DMS53 treated with DMSO at 0.1 percent for 48 hours (cell line): ENCODE results near the gene ITPR2.

ENCODE experiments used
- DNase-seq: peaks from one replicate; lab custom pipeline; 2025; ENCODE audit not compliant: unreplicated experiment; lab: John Stamatoyannopoulos, UW

ITPR2 gene

DNA sequence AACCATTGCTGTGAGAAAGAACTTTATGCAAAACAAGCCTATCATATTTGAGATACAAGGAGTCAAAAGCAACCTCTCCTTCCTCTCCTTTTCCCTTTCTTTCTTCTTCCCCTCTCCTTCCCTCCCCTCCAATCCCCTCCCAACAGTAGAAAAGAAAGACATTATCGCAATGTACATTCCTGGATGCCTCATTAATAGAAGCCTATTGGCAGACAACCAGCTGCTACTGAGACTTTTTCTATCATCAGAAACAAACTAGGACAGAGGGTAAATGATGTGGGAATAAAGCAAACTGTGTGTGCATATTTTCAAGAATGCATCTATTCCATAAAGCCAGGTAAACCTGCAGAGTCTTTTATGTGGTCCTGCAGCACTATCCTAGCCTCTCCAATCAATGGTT lies 237.2 kb downstream of the ITPR2 start:
- no peak for DNase-seq

DNA sequence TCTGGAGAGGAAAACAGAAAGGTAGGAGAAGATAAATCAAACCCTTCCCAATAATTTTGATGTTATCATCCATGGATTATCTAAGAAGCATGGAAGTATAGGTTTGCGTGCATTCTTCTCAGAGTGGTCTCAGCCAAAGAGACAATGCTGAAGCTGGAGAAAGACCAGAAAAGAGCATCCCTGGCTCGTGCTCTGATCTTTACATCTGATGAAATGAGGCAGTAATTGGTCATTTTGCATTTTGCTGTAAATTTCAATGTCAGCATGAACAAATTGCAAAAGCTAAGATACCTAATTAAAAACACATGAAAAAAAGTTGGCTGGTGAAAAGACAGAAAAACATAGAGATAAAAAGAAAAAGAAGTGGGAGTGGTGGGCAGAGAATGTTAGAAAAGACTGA lies 252.4 kb downstream of the ITPR2 start:
- DNase-seq = no peak

DNA sequence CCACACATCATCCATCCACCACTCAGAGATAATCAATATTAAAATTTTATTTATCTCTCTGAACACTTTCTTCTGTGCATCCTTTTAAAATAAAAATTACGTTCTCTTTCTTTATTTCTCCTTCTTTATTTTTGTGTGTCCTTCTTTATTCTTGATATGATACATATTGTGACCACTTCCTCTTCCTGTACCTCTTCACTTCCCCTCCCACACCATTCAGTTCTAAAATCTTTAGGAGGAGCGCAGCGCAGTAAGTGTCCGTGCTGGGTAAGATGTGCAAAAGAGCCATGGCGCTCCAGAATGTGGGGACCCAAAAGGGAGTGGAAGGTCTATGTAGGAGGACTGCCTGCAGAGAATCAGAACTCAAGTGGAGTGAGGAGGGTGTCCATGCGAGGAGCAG lies 256.7 kb downstream of the ITPR2 start:
- DNase-seq = no peak

DNA sequence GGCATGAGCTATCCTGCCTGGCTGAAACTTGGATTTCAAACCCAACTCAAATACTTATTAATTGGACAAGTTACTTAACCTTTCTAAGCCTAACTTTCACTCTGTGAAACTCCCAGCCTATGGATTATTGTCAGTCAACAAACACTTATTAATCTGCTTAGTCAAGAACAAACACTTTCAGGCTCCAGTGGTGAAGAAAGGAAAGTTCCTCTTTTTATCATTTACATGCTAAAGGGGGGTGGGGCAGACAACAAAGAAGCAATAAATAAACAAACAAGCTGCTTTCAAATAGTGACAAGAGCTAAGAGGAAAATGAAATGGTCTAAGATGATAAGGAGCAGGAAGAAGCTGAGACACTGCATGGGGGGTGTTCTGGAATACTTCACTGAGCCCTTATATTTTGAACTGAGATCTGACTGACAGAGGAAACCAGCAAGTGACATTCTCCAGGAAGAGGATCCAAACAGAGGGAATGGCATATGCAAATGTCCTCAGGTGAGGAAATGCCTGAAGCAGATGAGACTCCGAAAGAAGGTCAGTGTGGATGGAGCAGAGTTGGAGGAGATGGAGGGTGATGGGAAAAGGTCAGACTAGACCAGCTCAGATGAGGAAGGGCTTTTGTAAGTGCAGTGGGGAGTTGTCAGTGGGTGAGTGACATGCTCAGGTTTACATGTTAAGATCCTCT lies 259.6 kb downstream of the ITPR2 start:
- no peak for DNase-seq

DNA sequence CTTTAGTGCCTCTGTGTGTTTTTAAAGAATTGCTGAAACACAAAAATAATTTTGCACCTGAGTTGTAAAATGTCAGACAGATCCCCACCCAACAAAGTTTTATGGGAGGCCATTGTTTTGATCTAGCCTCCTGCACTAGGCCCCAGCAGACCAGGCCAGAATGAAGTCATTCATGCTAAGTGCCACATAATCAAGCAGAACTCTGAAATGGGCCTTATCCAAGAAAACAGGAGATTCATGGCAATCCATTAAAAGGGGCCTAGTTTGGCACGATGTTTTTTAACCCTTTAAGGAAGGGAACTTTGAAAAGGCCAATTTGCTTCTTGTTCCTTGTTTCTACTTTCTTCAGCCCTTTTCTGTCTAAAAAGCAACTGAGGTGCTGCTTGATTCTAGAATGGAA lies 260.9 kb downstream of the ITPR2 start:
- no peak for DNase-seq

DNA sequence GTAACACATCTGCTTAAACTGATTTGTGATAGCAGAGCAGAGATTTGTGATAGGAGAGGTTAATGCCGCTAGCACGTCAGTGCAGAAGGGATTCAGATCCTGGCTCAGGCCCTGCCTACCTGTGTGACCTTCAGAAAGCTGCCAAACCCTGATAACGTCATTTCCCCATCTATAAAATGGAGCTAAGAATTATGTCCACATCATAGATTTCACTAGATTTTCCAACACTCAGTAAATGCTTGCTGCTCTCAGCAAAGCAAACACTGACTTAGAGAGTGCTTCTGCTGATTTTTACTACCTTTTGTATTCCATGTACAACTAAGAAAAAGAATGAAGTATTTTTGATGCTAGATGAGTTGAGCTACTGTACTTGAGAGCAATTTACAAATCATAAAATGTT lies 261.4 kb downstream of the ITPR2 start:
- no peak for DNase-seq

DNA sequence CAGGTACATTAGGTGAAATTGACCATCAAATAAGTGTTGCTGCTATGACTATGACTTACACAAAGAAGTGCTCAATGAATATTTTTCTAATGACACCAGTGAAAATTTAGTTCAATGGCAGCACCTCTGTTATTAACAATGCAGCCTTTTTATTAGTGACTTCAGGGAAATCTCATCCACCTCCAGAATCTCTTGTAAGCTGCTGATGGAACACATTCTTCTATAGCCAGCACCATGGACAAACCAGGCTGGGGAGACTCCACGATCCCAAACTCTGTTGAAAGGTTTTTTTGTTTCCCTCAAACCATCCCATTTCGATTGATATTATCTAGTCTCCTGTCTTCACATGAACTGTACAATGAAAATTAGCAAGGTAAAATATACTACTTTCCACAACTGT lies 265.9 kb downstream of the ITPR2 start:
- no peak for DNase-seq

DNA sequence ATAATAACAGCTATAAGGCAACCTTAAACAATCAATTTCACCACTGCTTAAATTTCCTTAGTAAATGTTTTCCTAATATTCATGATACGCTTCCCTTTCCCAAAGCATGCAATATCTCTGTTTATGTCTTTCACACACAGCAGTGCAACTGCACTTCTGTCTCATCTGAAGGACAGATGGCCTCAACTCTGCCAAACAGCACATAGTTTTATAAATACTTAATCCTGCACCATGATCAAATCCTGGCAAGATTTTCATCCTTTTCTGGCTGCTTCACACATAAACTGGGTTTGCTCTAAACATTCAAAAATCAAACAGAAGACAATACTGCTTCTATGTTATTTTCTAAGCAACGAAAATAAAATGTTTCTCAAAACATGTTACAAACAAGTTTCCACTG lies 266.3 kb downstream of the ITPR2 start:
- no peak for DNase-seq

DNA sequence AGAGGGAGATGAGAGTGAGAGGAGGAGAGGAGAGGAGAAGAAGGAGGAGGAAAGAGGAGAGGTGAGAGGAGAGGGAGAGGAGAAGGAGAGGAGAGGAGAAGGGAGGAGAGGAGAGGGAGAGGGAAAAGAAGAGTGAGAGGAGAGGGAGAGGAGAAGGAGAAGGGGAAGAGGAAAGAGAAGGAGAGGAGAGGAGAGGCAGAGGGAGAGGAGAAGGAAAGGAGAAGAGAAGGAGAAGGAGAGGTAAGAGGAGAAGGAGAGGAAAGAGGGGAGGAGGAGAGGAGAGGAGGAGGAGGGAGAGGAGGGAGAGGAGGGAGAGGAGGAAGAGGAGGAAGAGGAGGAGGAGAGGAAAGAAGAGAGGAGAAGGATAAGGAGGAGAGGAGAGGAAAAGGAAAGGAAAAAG lies 266.8 kb downstream of the ITPR2 start:
- DNase-seq = no peak

DNA sequence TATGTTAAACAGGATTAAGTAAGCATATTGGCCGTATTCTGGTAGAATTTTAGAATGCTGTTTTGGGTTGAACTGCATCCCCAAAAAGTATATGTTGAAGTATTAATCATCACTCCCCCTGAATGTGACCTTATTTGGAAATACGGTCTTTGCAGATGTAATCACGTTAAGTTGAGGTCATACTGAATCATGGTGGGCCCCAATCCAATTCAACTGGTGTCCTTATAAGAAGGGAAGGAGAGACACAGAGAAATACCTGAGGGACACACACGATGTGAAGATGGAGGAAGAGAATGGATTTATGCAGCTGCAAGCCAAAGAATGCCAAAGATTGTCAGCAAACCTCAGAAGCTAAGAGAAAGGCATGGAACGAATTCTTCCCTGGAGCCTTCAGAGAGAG lies 268.6 kb downstream of the ITPR2 start:
- no peak for DNase-seq

DNA sequence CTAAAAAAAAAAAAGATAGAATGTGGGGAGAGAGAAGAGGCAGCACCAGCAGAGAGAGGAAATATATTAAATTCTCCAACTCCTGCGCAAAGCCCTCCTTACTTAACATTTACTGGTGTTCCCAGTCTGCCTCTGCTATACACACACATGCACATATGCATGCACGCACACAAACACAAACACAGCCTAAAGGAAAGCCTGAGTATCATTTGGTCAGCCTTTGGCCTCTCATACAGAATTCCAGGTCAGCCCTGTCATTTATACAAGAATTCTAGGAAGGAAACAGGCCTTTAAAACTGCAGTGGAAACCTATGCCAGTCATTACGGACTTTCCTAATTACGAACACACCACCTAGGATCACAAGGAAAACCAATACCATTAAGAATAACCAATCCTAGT lies 269.4 kb downstream of the ITPR2 start:
- no peak for DNase-seq

DNA sequence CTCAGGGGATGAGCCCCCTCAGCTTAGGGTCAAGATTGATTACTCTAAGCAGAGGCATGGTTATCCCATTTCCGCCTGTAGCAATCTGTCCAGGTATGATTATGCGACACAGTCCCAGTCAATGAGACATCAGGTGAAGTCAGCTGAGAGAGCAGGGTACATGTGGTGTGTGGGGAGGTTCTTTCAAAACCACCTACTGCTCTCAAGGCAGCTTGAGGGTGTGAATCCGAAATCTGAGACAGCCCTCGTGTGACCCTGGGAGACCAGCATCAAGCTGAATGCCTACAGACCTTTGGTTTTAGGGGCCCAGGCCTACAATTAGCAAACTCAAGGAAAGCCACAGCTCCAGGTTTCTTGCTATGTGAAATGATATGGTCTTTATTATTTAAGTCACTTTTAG lies 275.7 kb downstream of the ITPR2 start:
- no peak for DNase-seq

DNA sequence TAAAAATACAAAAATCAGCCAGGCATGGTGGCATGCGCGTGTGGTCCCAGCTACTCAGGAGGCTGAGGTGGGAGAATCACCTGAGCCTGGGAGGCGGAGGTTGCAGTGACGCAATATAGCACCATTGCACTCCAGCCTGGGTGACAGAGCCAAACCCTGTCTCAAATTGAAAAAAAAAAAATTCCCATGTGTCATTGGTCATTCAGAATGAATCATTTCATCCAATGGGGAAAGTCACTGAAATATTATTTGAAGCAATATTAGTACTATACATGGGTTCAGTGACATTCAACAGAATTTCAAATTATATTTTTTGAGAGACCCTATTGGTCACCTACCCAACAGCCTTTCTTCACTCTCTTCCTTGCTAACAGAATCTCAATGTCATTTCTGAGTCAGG lies 276.1 kb downstream of the ITPR2 start:
- no peak for DNase-seq

DNA sequence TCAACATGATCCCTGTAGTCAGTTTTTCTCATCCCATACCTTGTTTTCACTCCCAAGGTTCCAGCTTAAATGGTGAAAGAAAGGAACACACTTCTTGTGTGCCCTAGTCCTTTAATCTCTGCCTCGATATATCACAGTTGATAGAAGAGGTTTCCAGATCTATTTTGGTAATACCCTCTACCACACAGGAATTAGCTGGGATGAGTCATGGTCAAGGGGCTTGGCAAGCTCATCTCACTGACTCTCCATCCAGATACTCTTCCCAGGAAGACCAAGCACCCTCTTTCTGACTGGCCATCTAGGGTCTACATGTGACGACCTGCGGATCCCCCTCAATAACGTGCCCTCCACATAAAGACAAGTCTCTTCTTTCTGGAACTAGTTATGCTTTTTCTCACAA lies 277.9 kb downstream of the ITPR2 start:
- no peak for DNase-seq

DNA sequence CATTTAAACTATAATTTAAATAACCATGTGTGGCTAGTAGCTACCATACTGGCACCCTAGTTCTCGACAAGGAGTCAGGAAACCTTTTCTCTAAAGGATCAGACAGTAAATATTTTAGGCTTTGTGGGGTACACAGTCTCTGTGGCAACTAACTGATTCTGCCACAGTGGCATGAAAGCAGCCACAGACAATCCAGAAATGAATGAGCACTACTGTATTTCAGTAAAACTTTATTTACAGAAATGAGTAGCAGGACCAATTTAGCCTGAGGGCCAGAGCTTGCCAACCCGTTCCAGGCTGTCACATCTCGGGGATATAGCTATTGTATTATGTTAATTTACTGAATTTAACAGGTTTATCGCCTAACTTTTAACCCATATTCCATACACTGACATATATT lies 278.7 kb downstream of the ITPR2 start:
- DNase-seq = no peak

DNA sequence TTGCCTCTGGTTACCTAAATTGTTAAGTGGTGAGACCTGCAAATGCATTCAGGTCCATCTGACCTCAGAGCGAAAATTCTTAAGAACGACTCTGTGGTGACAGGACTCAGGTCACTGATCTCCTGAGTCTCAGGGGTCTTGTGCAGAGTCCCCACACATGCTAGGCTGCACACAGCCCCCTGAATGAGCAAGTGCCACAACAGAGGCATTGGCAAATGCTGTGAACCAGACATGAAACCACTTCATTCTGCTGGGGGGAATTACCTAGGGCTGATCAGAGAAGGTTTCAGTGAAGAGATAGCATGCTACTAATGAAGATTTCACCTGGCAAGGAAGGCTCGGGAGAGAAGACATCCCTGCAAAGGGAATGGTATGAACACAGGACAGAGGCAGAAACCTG lies 281.6 kb downstream of the ITPR2 start:
- no peak for DNase-seq

DNA sequence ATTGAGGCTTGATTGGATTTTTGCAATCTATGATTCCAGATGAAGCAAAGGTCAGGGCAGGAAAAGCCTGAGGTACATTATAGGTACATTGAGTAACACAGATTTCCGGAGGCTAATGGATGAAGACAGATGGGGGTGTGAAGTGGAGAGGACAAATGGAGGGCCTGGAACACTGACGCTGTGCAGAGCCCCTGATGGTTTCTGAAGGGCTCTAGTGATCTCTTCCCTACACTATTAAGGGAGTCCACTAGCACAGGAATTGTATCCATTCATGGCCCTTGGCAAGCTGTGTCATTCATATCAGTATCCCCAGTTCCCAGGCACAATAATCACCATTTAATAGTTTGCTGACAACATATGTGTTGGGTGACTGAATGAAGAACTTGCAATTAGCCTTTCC lies 284.8 kb downstream of the ITPR2 start:
- DNase-seq = no peak

DNA sequence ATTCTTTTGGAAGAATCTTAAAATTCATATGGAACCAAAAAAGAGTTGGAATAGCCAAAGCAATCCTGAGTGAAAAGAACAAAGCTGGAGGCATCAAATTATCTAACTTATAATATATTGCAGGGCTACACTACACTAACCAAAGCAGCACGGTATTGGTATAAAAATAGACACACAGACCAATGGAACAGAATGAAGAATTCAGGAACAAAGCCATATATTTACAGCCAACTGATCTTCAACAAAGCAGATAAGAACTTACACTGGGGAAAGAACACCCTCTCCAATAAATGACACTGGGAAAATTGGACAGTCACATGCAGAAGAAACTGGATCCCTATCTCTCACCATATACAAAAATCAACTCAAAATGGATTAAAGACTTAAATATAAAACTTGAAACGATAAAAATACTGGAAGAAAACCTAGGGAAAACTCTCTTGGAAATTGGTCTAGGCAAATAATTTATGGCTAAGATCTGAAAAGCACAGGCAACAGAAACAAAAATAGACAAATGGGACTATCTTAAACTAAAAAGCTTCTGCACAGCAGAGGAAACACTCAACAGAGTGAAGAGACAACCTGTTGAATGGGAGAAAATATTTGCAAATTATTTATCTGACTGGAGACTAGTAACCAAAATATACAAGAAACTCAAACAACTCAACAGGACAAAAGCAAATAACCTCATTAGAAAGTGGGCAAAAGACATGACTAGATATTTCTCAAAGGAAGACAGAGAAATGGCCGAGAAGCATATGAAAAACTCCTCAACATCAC lies 286.3 kb downstream of the ITPR2 start:
- no peak for DNase-seq

DNA sequence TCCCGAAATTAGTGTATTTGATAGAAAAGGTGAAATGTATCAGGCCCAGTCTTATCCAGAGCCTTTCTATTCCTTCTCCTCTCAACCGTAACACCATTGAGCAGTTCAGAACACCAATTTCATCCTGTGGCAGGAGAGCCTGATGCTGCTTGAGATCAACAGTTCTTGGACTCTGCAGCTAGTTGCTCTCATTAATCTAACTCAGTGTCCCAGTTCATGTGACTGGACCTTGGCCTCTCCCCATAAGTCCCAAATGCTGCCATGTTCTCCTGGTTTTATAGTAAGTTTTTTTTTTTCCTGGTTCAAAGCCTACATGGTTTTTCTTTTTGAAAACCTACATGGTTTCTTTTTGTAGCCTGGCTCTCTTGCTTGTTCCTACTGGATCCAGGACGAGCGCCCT lies 293.9 kb downstream of the ITPR2 start:
- DNase-seq = no peak

DNA sequence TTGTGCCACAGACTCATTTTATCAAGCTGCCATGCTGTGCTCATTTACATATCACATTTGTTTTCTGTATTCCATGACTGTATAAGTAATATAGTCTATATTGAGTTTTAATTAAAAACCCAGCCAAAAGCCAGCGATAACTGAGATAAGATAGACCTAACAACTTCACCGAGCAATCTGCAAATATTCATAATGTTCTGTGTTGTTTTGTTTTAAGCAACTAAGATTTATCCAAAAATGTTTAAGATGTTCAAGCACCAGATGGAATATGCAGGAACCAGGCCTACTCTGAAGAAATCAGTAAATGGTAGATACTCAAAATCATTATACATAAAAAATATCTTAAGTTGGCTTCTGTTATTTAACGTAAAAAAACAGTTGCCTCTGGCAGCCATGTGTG lies 295.3 kb downstream of the ITPR2 start:
- DNase-seq = no peak

DNA sequence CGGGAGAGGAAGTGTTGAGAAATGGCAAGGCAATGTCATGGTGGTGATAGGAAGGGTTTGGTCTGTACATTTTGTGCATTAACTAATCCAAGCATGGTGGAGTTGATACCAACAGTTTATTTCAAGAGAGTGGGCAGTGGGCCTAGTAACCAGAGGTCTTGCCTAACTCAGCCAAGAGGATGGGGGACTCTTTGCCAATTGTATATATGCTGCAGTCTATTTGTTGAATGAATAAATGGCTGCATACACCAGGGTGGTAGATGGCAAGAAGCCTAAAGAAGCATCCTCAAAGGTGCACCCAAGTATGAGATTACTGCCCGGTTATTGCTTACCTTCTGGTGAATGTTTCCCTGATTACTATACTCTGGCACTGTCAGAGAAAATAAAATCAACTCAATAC lies 295.9 kb downstream of the ITPR2 start:
- no peak for DNase-seq

DNA sequence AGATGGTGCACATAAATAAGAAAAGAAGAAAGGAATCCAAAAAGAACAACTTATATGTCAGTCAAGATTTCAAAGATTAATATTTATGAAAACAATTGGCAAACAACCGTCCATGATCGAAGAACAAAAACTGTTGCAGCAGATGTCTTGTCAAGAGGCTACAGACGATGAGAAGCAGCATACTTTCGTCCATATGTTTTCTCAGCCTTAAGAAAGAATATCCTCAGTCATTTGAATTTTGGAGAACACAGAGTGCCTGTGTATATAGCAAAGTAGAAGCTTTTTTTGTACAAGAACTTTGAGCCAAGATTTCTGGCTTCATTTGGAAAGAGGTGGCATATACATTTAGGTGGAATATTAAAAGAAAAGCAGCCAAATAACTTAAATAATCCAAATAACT lies 297.2 kb downstream of the ITPR2 start:
- DNase-seq = no peak

DNA sequence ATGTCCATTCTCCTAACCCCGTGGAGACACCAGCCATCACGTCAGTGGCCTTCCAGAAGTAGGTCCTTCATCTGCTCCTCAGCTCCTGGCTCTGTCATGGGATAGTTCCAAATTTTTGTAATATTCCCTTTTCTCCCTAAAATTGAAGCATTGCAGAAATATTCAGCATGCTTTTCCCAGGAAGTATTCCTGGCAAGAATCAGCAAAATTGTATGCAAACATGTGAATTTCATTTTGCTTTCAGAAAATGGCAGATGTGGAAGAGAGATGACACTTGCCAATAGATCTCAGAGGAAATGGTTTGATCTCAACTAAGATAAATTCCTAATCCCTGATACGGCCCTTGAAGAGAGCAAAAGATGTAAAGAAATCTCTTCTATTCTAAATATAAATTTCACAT lies 298.9 kb downstream of the ITPR2 start:
- DNase-seq = no peak
